MV-4-11 (cell line): ENCODE results near the gene TSC2.
"Not testable (repeated sequence)": the region's sequence is repeated elsewhere in the genome, so short reads cannot be mapped to it uniquely, and the experiment has no call there.

Source experiments
- DNase-seq: peaks from one replicate; lab custom pipeline; 2025; lab: John Stamatoyannopoulos, UW

The TSC2 gene

DNA sequence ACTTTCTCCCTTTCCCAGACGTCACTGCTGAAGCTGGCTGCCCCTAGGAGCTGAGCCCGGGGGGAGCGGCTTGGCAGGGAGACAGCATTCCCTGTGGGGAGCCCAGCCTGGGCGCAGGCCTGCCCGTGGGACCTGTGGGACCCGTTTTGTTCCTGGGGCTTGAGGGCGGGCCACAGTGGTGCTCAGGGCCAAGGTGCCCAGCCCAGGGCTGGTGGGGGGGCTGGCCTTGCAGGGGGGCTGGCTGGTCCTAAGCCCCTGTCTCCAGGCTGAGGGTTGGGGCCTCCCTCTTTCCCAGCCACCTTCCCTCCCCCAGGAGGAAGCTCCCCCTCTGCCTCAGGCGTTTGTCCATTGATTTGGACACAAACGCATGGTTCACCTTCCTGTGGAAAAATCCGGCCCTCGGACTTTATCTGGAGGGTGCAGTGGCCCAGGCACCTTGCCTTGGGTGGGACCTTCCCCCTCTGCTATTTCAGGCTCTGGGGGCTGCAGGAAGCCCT lies 16.7 kb upstream of the TSC2 start:
- DNase-seq, result no peak

DNA sequence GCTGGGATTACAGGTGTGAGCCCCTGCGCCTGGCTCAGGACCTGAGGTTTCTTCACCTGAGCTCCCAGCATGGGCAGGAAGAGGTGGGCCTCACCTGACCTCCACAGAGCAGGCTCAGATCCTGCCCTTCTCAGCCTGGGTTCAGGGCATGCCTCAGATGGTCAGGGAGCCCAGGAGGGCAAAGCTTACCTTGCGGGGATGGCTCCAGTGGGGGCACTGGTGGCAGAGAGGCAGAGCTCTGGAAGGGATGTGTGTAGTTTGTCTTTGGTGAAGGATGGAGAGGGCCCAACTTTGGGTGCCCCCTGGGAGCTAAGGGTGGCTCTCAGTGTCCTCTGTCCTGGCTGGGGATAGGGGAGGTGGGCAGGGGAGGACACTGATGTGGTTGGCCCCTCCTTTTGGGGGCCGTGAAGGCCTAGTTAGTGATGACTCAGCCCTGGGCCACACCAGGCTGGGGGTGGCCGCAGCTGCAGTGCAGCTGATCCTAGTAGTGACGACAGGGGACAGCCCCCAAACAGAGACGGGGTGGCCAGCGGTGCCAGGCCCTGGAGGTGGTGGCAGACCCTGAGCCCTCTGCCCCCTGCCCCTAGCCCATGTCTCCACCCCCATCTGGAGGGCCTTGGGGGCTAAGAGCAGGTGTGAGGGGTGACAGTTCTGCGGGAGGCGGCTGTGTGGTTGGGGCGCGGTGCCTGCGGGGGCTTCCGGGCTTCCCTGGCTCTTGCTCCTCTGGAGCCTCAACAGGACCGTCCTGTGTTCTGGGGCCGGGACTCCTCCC lies 15.3 kb upstream of the TSC2 start:
- DNase-seq, result no peak

DNA sequence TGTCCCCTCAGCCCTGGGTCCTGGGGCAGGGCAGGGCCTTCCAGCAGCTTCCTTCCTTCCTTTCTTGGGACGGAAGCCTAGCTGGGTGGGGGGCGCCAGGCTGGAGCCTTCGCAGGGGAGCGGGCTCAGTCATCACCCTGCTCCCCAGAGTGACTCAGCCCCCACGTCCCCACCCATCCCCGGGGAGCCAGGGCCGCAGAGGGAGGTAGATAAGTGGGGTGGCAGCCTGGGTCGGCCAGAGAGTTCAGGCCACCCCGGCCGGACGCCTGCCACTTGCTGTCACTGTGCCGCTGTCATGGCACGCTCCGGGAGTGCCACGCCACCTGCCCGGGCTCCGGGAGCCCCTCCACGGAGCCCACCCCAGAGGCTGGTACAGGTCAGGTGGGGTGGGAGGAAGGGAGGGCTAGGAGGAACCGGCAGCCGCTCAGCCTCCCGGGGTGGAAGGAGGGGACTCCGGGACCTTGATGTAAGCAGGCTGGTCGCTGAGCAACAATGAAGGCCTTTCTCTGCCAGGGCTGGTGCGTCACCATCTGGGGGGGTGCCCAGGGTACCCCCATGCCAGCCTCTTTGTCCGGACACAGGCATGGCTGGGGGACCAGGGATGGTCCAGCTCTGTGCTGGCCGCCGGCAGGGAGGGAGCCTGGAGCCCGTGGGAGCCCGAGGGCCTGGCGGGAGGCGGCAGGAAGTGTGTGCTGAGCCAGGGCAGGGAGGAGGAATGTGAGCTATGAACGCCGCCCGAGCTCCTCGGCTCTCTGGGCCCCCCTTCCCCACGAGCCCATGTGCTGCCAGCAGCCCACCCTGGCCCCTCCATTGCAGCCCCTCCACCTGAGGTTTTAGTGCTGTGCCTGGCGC lies 14.5 kb upstream of the TSC2 start:
- DNase-seq, result no peak

DNA sequence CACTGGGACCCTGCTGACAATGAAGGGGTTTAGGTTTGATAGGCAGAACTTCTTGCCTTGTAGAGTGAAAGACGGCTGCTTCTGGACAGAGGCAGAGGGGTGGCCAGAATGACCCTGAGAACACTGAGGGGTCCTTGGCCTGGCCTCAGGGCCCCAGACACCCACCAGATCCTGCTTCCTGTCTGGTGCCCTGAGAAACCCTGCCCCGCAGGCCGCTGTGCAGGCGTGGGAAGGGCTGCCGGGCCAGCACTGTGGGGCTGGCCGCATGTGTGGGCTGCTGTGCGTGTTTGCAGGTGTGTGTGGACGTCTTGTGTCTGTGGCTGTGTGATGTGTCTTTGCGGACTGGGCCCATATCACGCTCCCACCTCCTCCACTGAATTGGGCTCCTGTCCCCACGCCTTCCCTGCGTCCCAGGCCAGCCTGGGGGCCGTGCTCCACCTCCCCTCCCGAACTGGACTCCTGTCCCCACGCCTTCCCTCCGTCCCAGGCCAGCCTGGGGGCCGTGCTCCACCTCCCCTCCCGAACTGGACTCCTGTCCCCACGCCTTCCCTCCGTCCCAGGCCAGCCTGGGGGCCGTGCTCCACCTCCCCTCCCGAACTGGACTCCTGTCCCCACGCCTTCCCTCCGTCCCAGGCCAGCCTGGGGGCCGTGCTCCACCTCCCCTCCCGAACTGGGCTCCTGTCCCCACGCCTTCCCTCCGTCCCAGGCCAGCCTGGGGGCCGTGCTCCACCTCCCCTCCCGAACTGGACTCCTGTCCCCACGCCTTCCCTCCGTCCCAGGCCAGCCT lies 13.7 kb upstream of the TSC2 start:
- DNase-seq, result not testable (repeated sequence)

DNA sequence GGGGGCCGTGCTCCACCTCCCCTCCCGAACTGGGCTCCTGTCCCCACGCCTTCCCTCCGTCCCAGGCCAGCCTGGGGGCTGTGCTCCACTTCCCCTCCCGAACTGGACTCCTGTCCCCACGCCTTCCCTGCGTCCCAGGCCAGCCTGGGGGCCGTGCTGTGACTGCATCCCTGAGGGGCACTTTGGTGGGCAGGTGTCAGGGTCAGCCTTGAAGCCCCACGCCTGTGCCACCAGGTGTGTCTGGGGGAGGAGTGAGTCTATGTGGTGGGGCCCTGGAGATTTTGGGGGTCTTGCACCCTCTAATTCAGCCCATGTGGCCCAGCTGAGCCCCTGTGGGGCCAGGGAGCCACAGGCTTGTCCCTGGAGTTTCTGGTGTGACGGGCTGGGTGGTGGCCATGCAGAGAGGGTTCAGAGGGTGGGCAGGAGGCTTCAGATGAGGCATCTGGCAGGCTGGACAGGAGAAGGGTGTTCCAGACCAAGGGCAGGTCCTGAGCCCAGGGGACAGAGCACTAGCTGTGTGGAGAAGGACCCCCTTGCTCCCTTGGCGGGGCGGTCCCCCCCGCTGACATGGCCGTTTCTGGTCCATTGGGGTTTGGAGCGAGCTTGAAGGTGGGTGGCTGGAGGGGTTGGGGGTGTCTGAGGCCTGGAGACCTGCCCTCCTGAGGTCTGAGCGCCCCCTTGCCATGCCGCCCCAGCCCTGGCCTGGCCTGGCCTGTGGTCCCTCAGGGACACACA lies 12.9 kb upstream of the TSC2 start:
- DNase-seq, result no peak

DNA sequence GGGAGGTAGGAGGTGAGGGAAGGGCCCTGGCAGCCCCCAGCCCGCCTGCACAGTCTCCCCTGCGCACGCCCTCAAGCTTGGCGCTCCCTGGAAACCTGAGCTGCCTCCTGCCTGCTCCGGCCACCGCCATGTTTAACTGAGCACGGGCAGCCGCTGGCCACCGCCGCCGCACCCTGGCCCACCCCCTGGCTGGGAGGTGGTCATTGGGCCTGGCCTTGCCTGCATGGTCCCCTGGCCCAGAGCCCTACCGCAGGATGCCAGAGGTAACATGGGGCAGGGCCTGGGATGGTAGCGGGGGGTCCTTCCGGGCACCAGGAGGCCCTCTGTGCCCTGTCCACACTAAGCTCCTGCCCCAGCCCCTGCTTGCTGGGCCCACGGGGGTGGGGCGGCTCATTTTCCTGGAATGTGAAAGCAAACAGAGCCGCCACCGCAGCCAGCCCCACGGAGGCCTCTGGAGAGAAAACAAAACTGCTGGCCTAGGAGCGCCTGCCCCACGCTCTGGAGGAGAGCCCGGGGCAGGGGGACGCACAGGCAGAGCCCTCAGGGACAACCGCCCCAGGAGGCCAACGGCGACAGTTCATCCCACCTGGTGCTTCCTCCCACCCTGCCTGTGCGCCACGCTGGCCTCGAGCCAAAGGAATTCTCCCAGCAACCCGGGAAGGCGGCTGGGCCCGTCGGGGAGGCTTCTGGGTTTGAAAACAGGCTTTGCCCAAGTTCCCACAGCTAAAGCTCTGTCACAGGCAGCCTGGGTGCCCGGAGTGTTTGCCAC lies 12.2 kb upstream of the TSC2 start:
- DNase-seq, result no peak

DNA sequence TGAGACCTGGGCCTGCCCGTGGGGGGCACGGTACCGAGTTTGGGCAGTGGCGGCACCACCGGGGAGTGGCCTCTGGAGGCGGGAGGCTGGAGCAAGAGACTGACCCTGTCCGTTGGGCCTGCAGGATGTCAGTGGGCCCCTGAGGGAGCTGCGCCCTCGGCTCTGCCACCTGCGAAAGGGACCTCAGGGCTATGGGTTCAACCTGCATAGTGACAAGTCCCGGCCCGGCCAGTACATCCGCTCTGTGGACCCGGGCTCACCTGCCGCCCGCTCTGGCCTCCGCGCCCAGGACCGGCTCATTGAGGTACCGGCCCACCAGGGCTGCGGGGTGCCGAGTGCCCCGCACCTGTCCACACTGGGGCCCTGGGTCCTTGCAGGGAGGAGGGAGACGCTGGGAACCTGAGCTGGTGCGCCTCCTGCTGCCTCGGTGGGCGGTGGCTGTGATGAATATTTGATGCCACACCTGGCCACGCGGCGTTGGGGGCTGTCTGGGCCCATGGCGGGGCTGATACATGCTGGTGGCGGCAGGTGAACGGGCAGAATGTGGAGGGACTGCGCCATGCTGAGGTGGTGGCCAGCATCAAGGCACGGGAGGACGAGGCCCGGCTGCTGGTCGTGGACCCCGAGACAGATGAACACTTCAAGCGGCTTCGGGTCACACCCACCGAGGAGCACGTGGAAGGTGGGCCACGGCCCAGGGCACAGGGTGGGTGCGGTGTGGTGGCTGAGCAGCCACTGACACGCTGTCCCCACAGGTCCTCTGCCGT lies 11.4 kb upstream of the TSC2 start:
- no peak for DNase-seq

DNA sequence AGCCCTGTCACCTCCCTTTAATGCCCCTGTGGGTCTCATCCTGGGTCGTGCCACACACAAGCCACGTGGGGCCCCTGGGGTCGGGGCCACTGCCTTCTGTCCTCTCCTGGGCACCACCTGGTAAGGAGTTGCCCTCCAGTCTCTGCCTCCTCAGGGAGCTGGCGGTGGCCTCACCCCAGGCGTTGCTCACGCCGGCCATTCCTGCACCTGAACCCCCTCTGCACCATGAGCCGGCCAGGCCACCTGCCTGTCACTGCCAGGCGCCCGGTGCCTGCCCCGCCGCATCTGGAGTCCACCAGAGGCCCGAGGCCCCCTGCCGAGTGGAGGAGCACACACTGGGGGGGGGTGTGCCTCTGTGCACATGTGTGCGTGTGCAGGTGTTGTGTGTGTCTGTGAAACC lies 10.7 kb upstream of the TSC2 start:
- DNase-seq, result no peak

DNA sequence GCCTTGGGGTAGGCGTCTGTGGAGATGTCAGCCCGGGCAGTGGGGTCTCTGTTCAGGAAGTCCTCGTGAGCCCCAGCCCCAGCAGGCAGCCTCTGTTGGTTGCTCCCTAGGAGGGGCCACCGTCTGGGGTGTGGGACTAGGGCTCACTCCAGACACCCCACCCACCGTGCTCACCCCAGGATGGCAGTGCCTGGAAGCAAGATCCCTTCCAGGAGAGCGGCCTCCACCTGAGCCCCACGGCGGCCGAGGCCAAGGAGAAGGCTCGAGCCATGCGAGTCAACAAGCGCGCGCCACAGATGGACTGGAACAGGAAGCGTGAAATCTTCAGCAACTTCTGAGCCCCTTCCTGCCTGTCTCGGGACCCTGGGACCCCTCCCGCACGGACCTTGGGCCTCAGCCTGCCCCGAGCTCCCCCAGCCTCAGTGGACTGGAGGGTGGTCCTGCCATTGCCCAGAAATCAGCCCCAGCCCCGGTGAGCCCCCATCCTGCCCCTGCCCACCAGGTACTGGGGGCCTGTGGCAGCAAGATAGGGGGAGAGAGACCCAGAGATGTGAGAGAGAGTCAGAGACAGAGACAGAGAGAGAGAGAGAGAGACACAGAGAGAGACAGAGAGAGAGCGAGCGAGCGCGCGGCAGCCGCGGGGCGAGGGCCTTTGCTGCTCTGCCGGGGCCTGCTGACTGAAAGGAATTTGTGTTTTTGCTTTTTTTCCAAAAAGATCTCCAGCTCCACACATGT lies 10.0 kb upstream of the TSC2 start:
- no peak for DNase-seq

DNA sequence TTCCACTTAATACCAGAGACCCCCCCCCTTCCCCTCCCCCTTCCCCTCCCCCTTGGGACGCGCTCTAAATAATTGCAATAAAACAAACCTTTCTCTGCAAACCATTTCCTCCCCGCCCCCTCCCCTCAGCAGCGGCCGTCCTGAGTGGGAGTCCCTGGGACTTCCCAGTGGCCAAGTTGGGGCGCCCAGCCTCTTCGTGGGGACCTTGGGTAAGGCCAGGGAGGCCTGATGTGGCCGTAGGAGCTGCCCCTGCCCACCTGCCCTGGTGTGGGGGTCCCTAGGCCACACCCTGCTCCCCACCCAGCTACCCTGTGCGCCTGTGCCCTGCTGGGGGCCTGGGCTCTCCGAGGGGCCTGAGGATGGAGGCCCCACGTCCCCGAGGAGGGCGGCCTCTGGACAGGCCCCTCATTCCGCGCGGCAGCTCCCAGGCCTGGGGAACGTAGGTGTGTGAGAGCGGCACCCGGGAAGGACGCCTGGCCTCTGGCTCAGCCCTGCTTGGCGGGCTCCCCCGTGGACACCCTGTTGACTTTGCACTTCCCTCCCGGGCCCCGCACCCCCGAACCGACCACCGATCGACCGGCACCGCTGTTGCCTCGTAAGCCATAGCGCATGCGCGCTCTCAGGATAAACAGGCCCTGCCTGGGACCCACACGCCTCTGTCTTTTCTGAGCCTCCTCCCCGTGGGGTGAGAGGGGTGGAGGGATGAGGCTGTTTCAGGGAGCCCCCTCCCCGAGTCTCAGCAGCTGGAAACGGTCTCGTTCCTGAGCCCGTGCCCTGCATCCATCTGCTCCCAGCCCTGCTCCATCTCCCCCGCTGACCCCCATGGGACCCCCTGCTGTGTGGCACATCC lies 9.2 kb upstream of the TSC2 start:
- no peak for DNase-seq

DNA sequence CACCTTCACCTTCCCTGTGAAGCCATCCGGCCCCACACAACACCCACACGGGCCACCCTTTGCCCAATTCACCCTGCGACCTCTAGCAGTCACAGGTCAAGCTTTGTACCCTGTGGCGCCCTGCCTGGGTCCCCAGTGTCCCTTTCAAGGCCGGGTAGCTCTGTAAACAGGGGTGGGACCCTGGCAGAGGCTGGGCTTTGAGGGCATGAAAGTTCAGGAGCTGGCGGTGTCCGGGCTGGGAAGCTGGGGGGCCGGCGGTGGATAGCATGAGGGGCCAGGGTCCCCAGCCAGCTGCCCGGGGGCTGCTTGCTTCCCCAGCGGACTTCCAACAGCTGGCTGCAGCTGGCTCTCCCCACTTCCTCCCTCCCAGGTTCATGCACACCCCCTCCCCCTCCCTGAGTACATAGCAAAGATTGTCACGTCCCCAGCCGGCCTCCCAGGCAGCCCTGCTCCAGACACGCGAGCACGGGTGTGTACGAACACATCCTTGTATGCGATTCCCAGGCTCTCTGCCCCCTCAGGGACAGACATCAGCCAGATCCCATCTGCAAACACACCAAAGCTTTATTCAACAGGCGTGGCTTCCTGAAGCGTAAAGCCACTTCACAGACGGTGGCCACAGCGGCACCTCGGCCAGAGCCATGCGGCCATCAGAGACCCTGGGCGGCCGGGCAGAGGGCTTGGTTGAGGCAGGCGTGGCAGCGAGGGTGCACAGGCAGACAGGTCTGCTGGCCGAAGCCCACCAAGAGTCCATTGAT lies 8.3 kb upstream of the TSC2 start:
- DNase-seq, result no peak

DNA sequence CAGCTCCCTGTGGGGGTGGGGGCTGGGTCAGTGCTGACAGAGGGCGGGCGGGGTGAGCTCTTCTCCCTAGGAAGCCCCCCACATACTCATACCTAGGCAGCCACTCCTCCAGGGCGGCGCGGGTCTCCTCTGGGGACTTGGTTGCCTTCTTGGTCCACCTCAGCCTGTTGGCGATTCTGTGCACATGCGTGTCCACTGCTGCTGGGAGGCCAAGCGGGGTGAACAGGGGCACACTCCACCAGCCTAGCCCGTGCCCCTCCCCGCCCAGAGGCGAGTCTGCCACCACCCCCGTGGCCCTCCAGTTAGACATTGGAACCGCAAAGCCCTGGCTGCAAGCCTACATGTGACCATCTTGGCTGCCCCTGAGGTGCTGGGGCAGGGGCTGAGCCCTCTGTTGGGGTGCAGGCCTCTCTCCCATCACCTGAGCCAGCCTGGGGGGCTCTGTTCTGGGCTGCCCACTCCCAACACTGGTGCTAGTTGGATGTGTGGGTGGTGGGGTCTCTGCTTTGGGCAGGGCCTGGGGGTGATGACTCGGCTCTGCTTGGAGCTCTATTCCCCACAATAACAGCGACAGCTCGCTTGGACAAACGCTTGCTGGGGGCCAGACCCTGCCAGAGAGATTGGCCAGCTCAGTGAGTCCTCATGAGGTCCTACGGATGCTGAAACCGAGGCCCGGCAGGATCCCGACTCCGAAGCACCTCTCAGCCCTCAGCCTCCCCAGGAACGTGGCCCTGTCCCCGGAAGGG lies 7.6 kb upstream of the TSC2 start:
- DNase-seq, result no peak

DNA sequence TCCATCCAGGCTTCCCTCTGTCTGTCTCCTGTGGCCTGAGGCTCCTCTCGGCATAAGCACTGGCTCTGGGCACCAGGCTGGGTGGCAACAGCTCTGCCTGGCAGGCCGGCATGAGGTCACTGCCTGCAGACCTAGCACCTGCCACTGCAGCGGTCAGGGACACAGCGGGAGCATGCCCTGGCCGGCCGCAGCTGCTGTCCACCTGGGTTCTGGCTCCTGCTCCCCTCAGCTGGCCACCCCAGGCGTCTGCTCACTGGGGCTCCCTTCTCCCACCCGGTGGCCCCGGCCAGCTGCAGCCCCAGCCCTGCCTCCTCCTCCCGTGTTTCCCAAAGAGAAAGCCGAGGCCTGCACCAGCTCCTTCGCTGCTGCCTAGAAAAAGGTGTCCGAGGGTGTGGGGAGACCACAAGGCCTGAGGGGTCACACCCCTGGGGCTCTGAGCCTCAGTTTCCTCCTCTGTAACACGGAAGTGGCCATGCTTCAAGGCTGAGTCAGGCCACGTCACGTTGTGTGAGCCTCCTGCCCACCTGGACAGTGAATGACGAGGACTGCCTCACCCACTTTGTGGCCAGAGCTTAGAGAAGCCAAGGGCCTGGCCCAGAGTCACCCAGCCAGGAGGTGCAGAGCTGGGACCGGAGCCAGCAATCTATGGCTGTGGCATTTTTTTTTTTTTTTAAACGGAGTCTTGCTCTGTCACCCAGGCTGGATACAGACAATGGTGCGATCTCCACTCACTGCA lies 6.8 kb upstream of the TSC2 start:
- no peak for DNase-seq

DNA sequence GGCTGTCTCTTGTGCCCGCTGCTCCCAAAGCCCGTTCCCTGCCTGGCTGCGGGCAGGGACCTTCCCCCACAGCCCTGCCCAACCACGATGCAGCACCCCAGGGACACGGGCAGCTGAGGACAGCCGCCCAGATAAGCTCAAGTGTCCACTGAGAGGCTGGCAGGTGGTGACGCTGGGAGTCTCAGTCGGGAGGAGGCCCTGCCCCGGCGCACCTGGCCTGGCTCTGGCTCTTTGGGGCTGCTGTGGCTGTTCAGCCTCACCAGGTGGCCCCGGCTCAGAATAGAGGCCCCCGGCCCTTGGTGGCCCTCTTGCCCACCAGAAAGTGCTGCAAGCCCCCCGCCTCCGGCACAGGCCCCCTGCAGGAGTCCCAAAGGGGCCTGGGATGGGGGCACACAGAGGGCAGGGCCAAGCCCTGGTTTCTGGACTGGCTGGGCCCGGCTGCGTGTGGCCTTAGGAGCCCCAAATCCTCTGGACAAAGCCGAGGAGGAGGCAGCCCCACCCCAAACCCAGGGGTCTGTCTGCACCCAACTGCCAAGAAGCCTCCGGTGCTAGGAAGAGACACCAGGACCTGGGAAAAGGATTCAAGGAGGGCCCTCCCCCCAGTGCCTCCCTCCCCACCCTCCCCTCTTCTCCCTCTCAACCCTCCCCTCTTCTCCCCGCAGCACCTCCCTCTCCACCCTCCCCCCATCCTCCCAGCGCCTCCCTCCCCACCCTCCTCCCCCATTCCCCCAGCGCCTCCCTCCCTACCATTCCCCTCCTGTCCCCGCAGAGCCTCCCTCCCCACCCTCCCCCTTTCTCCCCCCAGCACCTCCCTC lies 5.4 kb upstream of the TSC2 start:
- no peak for DNase-seq

DNA sequence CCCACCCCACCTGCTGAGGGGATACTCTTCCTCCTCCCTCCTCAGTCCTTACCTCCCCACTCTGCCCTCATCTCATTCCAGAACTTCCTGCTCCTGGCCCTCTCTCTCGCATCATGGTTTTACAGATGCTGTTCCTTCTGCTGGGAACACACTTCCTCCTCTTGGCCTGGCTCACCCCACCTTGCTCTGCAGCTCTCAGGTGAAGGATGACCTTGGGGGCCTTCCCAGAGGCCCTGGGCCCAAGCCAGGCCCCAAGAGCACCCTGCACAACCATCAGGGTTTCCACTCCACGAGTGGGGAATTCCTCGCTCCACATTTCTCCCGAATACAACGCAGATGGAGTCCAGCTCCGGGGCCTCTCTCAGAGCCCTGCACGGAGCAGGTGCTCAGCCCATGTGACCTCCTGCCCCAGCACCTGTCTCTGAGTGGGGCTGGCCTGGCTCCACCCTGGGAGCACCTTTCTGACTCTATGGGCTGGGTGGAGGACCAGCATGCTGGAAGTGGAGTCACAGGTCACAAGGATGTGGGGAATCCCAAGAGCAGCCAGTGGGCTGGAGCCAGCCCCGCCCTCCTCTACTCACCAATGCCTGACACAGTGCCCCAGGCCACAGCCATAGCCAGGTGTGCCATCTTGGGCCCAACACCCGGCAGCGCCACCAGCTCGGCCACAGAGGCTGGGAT lies 4.7 kb upstream of the TSC2 start:
- DNase-seq, result no peak
